HG03039 (cell line): ENCODE measurements around the gene AFTPH.
A peak's percentile ranks its signal among the peaks of the same experiment; 100 is the strongest.

Experiments used
- ATAC-seq: cut with Tn5 transposase; IDR thresholded peaks from one replicate; pipeline ENCODE4 v1.9.1; 2021; ENCODE audit warnings: mild to moderate bottlenecking, moderate library complexity; ENCODE audit not compliant: unreplicated experiment

Gene AFTPH

GRCh38 chr2:64586054-64586453 is 61.9 kb downstream of the AFTPH start:
- ATAC-seq, result no peak

GRCh38 chr2:64586883-64587481 is 62.9 kb downstream of the AFTPH start:
- no peak for ATAC-seq

DNA sequence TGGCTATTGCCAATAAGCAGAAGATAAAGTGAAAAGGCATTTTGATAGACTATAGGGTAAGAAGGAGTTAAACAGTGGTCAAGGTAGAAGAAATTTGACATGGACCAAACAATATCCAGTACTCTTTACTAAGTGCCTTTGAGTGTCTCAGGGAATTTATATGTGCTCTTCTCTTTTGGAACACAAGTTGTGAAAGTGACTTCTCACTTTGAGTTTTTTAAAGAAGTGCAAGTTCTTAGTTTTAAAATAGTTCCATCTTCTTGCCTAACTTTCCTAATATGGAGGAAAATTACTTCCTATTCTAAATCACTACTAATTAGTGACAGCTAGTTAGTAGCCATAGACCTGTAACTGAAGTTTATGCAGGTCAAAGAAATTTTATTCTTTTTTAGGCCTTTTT is 63.4 kb downstream of the AFTPH start:
- ATAC-seq, result no peak

DNA sequence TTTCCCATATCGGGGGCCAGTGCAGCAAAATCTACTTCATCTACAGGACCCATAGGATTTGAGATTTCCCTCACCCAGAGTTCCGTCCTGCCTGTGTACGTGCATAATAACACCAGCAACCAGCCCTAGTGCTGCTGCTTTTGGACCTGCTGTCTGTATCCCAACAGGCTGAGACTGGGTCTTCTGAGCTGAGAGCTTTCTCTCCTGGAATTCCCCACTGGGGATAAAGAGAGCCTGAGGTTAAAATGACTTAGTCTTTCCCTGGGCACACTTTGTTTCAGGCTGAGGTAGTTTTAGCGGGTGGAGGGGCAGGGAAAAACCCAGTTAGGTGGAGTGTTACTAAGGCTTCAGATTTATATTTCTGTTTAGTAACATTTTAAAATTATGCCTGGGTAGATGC is 67.1 kb downstream of the AFTPH start:
- ATAC-seq, result no peak

GRCh38 chr2:64593035-64593655 is 69.0 kb downstream of the AFTPH start:
- no peak for ATAC-seq

DNA sequence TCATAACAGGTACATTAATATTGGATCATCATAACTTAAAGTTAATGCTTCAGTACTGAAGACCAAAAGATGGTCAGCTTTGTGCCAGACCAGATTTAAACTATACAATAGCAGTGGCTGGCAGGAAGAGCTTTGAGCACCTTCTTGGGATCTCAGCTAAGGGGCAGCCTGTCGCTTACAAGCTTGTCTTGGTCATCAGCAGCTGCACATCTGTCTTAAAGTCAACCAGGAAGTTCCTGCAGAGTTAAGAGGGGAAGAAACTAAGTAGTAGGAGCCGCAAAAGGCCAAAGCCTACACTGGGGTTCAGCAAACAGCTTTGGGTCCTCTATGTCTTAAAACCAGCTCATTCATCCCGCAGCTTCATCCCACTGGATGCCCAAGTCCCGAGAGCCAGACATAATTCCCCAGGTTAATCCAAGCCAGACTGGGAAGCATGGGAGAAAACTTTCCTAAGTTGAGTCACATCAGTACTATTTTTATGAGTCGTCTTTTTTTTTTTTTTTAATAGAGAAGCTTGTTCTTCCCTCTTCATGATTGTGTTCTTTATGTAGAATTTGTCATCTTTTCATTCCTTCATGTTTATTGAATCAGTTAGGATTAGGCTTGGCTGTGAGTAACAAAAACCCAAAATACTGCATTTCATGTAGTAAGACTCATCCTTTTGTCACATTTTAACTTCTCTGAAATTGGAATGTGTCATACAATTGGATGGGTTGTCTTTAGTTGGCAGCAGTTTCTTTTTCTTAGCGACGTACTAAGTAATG is 70.3 kb downstream of the AFTPH start:
- no peak for ATAC-seq

- no peak for ATAC-seq
These were observed 71.5 kb downstream of the AFTPH start for GRCh38 chr2:64595397-64596176.

DNA sequence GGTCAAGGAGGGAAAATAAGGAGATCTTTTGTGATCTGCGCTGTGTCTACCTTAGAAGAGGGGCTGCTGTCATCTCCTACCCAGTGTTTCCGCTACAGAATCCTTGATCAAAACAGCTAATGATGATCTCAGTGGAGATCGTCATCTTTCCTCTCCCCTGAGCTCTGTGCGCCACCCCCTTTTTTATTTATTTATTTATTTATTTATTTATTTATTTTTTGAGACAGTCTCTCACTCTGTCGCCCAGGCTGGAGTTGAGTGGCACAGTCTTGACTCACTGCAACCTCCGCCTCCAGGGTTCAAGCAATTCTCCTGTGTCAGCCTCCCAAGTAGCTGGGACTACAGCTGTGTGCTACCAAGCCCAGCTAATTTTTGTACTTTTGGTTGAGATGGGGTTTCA is 74.1 kb downstream of the AFTPH start:
- ATAC-seq, result no peak

DNA sequence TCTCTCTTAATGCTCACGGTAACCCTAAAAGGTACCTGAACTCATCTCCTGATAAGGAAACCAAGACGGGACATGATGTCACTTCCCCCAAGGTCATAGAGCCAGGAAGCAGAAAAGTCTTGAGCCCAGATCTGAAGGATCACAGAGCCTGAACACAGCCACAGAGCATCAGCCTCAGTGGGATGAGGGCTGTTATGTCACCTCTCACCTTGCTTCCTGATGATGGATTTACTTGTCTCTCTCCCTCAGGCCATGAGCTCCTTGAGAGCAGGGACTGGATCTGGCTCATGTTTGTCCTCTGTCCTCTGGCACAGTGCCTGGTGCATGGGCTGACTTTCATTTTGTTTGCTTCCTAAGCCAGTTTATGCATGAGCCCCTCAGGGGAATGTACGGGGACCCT is 75.3 kb downstream of the AFTPH start:
- no peak for ATAC-seq

GRCh38 chr2:64601034-64601754 is 77.1 kb downstream of the AFTPH start:
- ATAC-seq, result no peak

DNA sequence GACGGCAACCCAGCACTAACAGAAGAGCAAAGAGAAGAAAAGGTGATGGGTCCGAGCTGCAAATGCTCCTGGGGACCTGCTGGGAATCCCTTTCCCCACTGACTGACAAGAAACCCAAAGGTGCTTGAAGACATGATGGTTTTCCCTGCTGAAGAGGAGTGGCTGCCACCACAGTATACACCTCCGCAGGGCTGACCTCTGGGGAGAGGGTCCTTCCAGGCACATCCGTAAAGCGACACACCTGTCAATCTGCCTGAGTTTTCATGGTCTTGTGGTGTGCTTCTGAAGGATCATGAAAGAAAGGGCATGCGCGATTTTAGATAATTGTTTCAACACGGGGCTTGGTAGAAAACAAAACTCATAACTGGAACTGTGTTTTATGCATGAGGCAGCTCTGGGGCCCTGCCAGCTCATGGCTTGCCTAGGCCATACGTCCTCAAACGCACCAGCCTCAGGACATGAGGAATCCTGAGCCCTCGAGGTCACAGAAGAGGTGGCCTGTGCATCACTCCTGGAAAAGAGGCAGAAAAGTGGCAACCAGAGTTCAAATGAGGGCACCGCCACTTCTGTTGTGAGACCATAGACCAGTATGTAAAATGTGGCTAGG is 77.8 kb downstream of the AFTPH start:
- ATAC-seq, result no peak

DNA sequence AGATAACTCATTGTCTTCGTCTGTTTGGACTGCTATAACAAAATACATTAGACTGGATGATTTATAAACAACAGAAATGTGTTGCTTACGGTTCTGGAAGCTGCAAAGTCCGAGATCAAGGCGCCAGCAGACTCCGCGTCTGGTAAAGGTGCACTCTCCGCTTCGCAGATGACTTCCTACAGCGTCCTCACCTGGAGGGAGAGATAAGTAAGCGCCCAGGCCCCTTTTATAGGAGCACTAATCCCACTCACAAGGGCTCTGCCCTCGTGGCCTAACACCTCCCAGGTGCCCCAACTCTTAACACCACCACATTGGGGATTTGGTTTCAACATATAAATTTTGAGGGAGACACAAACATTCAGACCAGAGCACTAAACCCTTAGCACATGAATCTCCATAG is 78.3 kb downstream of the AFTPH start:
- no peak for ATAC-seq

- no peak for ATAC-seq
These were observed 80.0 kb downstream of the AFTPH start for GRCh38 chr2:64604155-64604554.

DNA sequence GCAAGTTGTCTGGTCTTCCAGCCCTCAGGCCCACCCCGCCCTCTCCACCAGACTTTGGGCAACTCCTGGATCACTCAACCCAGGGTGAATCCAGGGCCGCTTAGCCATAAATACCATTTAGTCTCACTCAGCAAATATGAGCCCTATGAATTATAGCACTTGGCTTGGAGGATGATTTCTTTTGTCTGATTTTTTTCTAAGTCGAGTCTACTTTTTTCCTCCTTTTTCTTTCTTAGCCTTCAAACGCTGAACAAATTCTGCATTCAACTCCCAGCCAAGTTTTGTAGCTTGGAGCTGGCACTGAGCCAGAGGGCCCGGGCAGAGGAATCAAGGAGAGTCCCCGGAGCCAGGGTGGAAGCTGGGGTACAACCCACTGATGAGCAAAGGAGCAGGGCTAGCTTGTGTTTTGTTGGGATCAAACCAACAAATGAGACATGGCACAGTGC is 80.9 kb downstream of the AFTPH start:
- no peak for ATAC-seq

- no peak for ATAC-seq
These were observed 81.9 kb downstream of the AFTPH start for GRCh38 chr2:64605991-64606478.

- peak; percentile 74 for ATAC-seq
These were observed 82.6 kb downstream of the AFTPH start for GRCh38 chr2:64606479-64607363.

DNA sequence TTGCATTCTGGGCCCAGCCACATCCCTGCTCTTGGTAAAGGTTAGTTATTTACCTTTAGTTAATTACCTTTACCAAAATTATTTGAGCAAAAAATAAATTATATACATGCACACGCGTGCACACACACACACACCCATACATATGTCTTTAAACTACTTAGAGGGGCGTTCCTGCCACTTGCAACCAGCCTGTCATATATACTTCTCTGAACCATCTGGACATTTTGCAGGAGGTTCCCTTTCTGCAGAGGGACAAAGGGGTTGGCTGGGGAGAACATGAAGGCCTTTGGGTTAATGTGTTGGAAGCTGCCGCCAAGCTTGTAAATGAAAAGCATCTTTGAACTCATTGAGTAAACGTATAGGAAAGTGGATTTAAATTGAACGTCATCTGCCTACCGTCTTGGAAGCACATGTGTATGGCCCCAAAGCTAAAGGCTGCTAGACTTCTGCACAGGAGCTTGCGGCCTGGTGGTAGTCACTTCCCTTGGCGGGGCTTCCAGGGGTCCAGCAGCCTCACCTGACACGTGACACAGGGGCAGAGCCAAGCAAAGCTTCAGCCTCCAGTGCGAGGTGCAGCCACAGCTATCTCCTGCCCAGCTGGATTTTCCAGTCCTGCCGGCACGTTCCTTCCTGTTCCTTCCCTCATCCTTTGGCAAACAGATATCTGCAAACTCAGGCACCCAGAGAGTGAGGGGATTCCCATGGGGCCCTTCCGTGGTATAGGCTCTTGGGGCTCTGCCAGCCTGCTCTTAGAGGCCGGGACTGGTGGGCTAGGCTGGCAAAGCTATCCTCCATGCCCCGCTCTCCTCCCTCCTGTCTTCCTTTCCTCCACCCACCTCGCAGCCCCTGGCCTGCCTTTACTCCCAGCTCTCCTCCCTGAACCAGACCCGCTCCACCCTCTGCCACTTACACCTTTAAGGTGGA is 83.5 kb downstream of the AFTPH start:
- ATAC-seq, result no peak

DNA sequence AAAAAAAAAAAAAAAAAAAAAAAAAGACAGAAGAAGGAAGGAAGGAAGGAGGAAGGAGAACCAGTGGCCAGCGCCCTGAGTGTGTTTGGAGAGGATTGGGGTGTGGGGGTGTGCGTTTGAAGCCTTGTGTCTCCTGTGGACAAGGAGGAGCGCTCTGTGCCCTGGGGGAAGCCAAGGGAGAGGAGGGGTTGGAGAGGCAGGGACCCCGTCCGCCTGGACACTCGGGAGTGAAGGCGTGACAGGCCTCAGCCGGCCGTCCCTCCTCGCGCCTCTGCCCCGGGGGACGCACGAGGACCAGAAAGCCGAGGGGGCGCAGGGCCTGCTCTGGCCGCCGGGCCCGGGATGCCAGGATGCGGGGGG is 84.7 kb downstream of the AFTPH start:
- no peak for ATAC-seq
